ENCODE measurements around the gene TENT5A.

Gene TENT5A

DNA sequence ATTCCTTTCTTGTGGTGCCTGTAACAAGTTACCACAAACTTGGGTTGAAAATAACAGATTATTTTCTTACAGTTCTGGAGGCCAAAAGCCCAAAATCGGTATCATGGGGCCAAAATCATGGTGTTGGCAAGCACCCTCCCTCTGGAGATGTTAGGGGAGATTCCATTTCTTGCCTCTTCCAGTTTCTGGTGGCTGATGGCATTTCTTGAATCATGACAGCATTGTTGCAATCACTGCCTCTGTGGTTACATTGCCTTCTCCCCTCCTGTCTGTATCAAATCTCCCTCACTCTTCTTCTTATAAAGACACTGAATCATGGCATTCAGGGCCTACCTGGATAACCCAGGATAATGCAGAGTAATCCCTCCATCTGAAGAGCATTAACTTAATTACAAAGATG lies 17.9 kb upstream of the TENT5A start:
- no peak for DNase-seq

- DNase-seq = no peak
Measured at GRCh38 chr6:81769824-81770223, 17.3 kb upstream of the TENT5A start.

DNA sequence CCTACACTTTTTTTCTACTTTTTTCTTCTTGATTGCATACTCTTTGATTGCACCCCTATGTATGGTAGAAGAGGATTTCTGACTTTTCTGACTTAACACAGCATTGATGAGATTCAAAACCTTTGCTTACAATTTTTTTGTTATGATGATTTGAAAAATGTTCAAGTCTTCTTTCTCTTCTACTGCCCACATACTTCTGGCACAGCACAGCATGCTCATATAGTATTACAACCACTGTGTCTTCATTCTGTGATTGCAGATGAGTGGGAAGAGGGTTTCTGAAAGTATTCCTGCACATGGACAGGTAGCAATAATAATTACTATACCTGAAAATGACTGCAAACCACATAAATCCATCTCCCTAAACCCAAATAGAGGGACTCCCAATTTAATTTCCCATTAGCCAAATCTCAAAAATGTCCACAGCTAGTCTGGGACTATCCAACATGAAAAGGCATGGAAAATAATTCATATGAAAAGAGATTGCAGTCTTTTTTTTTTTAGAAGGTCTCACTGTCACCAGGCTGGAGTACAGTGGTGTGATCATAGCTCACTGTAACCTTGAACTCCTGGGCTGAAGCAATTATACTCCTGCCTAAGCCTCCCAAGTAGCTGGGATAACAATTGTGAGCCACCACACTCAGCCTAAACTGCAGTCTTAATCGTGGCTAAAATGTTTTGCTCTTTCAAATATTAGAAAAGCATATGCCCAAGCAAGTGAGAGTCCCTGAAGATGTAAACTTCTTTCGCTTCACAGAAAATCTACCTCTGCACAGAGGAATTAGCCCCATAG lies 15.9 kb upstream of the TENT5A start:
- no peak for DNase-seq

- no peak for DNase-seq
Measured at GRCh38 chr6:81767163-81767891, 14.8 kb upstream of the TENT5A start.

DNA sequence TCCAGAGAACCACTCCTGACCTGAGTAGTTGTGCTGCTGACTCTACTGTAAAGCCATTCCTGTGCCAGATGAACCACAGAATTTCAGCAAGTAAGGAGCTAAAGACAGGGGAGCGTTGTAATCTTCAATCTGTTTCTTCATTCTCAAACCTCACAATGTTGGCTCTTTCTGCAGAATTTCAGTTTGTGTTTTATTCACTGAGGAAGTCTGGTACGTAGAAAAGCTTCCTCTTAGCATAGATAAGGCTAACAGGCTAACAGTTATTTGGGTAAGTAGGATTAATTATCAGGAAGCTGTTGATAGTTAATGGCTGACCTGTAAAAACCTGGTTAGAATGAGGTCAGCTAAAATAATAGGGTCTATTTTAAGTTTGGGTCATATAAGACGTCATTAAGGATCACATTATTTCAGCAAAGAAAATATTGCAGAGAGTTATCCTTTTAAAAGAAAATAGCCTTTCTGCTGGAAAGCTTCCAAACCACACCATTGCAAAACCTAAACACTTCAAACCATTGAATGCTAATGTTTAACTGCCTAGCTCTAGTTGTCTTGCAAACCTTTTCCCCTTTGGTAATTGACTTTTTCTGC lies 14.1 kb upstream of the TENT5A start:
- no peak for DNase-seq

GRCh38 chr6:81764531-81764930 lies 12.1 kb upstream of the TENT5A start:
- no peak for DNase-seq

GRCh38 chr6:81763968-81764367 lies 11.5 kb upstream of the TENT5A start:
- DNase-seq = no peak

- DNase-seq = no peak
Measured at GRCh38 chr6:81763051-81763450, 10.6 kb upstream of the TENT5A start.

DNA sequence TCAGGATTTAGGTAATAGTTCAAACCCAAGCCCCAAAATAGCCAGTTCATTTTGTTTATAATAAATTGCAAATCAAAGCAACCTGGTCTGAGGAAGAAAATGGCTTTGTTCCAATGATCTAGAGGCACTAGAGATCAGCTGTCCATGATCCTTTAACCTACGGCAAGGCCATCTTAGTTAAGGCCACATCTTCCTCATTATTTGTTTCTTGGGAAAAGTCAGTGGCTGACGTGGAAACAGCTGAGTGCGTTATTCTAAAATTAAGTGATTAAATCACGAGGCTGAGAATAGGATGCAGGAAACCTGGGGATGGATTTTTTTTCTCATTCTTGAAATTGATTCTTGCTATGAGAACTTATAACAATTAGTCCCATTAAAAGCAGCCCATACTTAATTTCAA lies 10.1 kb upstream of the TENT5A start:
- no peak for DNase-seq

DNA sequence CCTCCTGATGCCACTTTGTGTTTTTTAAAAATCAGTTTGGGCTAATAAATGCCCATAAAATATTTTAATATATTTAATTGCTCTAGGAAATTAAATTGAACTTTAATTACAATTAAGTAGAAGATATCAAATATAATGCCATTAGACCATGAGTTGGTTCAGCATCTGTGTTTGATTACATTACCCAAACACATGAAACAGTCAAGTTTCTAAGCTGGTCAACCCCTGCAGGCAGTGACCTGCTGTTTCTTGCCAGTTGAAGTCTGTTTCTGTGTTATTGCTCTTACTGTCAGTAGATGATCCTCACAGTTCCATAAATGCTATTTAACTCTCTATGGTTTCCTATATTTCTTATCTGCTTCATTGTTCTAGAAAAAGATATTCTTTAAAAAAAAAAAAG lies 9.7 kb upstream of the TENT5A start:
- DNase-seq = no peak

DNA sequence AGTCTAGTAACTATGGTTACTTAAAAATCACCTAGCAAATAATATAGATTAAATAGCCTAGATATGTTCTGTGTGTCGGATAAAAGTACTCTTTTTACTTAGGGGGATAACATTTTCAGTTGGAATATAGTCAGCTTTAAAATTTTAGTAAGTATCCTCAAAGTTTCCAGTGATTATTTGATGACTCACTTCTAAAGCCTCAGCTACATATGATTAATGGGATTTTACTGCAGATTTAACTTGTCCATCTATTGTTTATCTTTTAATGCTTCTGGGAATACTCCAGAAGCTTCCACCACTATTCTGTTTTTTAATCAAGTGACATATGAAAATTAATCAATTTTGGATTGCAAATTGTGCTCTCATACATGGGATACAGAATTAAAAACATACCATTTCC lies 8.7 kb upstream of the TENT5A start:
- DNase-seq = no peak

DNA sequence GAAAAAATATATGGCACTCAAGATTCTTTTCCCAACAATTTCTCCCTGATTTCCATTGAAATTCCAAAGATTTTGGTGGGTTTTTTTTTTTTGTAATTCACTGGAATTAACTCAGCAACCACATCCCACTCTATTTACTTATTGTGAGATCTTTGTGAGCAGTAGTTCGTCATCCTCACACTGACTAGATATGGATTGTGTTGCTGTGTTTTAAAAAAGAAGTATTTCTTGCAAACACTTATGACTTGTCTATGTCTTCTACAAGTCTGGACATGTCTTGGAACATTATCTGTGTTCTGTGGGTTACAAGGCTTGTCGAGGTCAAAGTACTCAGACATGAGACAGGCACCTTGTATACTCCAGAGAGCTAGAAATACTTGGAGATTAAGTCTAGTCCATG lies 7.3 kb upstream of the TENT5A start:
- DNase-seq = no peak

DNA sequence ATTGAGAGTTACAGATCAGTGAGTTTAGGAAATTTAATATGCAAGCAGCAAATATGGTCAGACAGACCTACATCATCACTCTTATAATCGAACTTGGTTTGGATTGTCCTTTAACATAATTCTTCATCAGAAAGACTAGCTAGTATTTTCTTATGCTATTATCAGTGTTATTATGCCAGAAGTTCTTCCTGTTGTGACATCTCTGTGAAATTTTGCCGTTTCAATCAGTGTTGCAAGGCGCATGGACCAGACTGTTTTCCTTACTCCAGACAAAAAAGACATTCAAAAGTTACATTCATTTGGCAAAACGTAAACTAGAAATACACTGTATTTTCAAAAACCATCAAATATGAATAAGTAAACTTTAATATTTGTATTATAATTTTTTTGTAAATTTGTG lies 5.7 kb upstream of the TENT5A start:
- no peak for DNase-seq

GRCh38 chr6:81756690-81757089 lies 4.2 kb upstream of the TENT5A start:
- no peak for DNase-seq

- no peak for DNase-seq
Measured at GRCh38 chr6:81755551-81755950, 3.1 kb upstream of the TENT5A start.

- DNase-seq = no peak
Measured at GRCh38 chr6:81754906-81755305, 2.4 kb upstream of the TENT5A start.

DNA sequence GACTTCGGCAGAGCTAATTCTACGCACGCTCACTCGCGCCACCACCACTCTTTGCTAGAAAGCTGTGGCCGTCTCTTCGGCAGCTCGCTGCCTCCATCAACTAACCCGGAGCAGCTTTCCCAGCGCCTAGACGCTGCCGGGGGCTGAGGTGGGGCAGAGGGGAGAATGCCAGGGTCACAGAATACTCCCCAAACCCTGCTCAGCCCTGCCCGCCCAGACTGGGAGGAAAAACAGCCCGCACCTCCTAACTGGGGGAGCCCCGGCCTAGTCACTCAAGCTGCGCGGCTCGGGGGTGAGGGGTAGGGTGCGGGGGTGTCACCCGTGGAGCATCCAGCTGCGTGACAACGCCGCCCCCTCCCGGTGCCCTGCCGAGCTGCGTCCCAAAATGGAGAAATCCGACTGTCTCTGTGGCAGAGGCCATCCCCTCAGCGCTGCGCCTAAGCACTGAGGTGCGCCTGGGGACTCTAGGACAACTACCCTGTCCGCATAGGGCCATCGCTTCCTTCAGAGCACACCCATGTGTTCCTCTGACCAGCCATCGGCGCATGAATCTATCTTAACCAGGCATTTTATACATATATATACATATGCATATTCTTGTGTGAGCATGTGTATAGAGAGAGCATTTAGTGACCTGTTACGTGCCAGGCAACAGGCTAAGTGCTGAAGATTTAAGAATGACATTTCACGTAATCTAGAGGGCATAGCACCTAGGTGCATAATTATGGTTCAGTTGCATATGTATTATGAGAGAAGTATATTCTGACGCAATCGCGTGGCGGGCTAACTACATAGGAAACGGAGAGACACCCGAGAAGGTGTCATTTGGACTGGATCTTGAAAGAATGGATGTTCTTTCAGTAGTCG lies 1.5 kb upstream of the TENT5A start:
- DNase-seq = peak; percentile 76 to 79

DNA sequence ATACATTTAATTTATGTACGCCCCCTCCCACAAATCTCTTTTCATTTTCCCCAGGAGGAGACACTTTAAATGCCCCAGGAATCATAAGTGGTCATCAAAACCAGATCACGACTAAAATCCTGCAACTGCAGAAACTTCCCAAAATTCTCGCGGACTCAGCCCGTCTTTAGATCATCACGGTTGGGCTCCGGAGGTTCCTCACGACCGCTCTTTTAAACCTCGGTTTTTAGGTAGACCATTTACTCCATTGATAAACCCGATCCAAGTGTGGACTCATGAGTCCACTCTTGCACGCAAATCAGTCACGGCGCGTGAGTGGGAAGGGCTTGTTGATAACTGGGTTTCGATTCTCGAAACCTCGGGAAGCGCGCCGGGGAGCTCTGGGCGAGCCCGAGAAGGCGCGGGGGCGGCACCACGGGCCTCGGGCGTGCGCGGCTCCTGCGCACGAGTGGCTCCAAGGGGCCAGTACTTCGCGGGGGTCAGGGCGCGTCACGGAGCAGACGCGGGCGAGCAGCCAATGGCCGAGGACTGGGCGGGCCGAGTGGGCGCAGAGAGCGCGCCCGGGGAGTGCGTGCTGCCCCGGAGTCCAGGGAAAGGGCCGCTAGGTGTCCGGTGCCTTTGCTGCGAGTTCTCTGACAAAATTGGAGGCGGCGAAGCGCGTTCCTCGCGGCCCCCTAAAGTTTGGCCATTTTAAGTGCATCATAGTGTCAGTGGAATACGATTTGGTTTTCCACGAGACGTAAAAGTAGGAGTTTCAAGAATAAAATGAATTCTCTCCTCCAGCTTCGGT lies 635 bp upstream of the TENT5A start:
- DNase-seq = peak; percentile 76 to 86

GRCh38 chr6:81751388-81752083 lies 945 bp downstream of the TENT5A start:
- DNase-seq = peak; percentile 36 to 58

DNA sequence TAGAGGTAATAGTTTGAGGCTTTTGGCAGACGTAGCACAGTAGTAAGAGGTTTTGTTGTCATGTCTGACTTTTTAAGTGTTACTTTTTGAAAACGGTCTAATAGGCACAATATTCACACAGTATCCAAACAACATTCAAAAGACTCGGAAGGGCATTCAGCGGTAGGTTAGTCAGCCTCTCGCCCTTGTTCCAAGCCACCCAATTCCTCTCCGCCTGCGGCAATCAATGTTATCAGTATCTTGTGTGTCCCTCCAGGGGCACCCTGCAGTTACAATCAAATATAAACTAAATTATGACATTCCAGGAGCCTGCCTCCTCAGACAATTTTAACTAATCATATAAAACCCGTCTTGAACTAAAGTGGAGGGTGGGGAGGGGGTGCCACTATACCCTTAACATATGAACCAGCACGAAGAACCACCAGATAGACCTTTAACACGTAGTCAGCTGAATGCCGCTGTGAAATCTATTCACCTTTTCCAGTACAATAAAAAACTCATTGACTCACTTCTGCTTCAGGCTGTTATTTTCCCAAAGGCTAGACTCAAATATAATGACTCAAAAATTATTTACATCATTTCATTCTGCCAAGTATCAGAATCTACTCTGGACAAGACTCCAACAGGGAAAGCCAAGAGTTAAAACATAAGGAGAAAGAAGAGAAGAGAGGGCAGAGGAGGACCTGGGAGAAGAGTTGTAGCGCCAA lies 1.6 kb downstream of the TENT5A start:
- DNase-seq = no peak

DNA sequence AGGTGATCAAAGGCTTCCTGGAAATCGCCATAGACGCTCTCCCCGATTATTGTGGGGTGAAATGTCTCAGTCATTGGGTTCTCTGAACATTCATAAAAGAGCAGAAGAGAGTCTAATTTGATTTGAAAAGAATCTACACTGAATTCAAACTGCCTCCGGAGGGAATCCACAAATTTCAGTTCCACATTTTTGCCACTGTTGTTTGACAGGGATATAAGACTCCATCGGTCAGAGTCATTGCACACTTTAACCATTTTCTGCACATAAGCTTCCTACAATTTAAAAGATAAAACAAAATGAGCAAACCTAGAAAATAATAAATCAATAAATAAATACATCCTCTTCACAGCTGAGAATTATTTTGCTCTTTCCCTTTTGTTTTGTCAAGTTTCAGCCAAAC lies 2.3 kb downstream of the TENT5A start:
- no peak for DNase-seq
